Endothelial cell of umbilical vein (primary cell): ENCODE results near the gene MINDY4B.

ENCODE experiments used
- CTCF ChIP-seq, 2 donors: IDR thresholded peaks; 1 replicate in 1 of 2; 2 replicates in 1 of 2; pipeline ENCODE4 v1.5.1; 2011; ENCODE audit warnings: low read length in 2 of 2, mild to moderate bottlenecking in 2 of 2, moderate library complexity in 2 of 2, control low read depth in 1 of 2, inconsistent platforms in 1 of 2, low read depth in 1 of 2; ENCODE audit not compliant: insufficient read depth in 1 of 2; ENCODE audit errors: extremely low read depth in 1 of 2
- EZH2 ChIP-seq: IDR thresholded peaks from 2 replicates; pipeline ENCODE4 v1.6.1; 2012; ENCODE audit warnings: borderline replicate concordance, low read depth, mild to moderate bottlenecking, moderate library complexity, low read length, inconsistent platforms; ENCODE audit not compliant: severe bottlenecking
- MAX ChIP-seq: IDR thresholded peaks from 2 replicates; pipeline ENCODE4 v1.6.1; 2011; ENCODE audit not compliant: insufficient read depth, insufficient read length
- POLR2A ChIP-seq: IDR thresholded peaks from 2 replicates; pipeline ENCODE4 v1.6.1; 2012; ENCODE audit warnings: low read depth, mild to moderate bottlenecking, control low read depth, low read length
- POLR2AphosphoS5 ChIP-seq: IDR thresholded peaks from 2 replicates; pipeline ENCODE4 v1.6.1; 2012; ENCODE audit warnings: low read depth, mild to moderate bottlenecking, control low read depth, low read length, moderate library complexity; ENCODE audit not compliant: insufficient read depth

GRCh38 chr3:150906461-150906860, 1.2 kb upstream of the MINDY4B start:
- TF ChIP-seq CTCF (IDR thresholded peaks at IDR 0.05; ENCODE audit: extremely low read depth in 1 of 2, insufficient read depth in 1 of 2, low read depth in 1 of 2, low read length in 2 of 2) = no peak
- TF ChIP-seq EZH2 = no peak
- no peak for TF ChIP-seq POLR2AphosphoS5
- no peak for TF ChIP-seq POLR2A
- TF ChIP-seq MAX = no peak
